HG02678 (cell line): Measurements from ENCODE around the gene TRA2B.

Experiments
- ATAC-seq: cut with Tn5 transposase; IDR thresholded peaks from one replicate; pipeline ENCODE4 v1.9.1; 2021; ENCODE audit warnings: mild to moderate bottlenecking, moderate library complexity; ENCODE audit not compliant: unreplicated experiment

The TRA2B gene

GRCh38 chr3:185954366-185954723, 16.5 kb upstream of the TRA2B start:
- no peak for ATAC-seq

GRCh38 chr3:185950728-185951127, 12.9 kb upstream of the TRA2B start:
- ATAC-seq, result no peak

GRCh38 chr3:185949515-185949914, 11.7 kb upstream of the TRA2B start:
- no peak for ATAC-seq

GRCh38 chr3:185948292-185948691, 10.5 kb upstream of the TRA2B start:
- no peak for ATAC-seq

GRCh38 chr3:185943760-185944106, 5.9 kb upstream of the TRA2B start:
- peak; percentile 5 for ATAC-seq

GRCh38 chr3:185942907-185943759, 5.3 kb upstream of the TRA2B start:
- peak; percentile 95 for ATAC-seq

GRCh38 chr3:185942396-185942795, 4.6 kb upstream of the TRA2B start:
- no peak for ATAC-seq

GRCh38 chr3:185940951-185941350, 3.1 kb upstream of the TRA2B start:
- ATAC-seq, result no peak

GRCh38 chr3:185939721-185940120, 1.9 kb upstream of the TRA2B start:
- ATAC-seq, result no peak

GRCh38 chr3:185936814-185937688, 763 bp downstream of the TRA2B start:
- ATAC-seq, result peak; percentile 46

GRCh38 chr3:185936273-185936629, 1.6 kb downstream of the TRA2B start:
- ATAC-seq, result no peak

GRCh38 chr3:185935465-185936272, 2.1 kb downstream of the TRA2B start:
- ATAC-seq, result no peak

GRCh38 chr3:185934767-185935464, 2.9 kb downstream of the TRA2B start:
- no peak for ATAC-seq

- no peak for ATAC-seq
Observed at GRCh38 chr3:185934174-185934557, 3.6 kb downstream of the TRA2B start.

- no peak for ATAC-seq
Observed at GRCh38 chr3:185933374-185934173, 4.2 kb downstream of the TRA2B start.

- ATAC-seq, result no peak
Observed at GRCh38 chr3:185931777-185932612, 5.8 kb downstream of the TRA2B start.

- ATAC-seq, result no peak
Observed at GRCh38 chr3:185930393-185931107, 7.3 kb downstream of the TRA2B start.
